ENCODE data around the gene LCN6. TPM values are rescaled to one million over a fixed set of nuclear protein-coding genes. Genes with fewer than 3 reads are reported as not detected.
"Not testable (repeated sequence)": the region's sequence is repeated elsewhere in the genome, so short reads cannot be mapped to it uniquely, and the experiment has no call there.

LCN6 gene
- polyA plus RNA-seq, 3 donors: not detected

- Histone ChIP-seq H3K36me3 (replicated peaks in 1 of 2; ENCODE audit: control insufficient read depth in 1 of 2, insufficient read depth in 2 of 2, low read length in 2 of 2) (no peaks in the 10 kb centered on the region), H3K4me3 (replicated peaks in 1 of 3; ENCODE audit: low read depth in 2 of 3, low read length in 3 of 3) (no peak overlapping the region), H4K20me1 (ENCODE audit: insufficient read depth, low read length) (no peaks in the 10 kb centered on the region), H3K79me2 (ENCODE audit: insufficient read depth, low read length) (no peaks in the 10 kb centered on the region), H3K9me3 (replicated peaks in 1 of 2; ENCODE audit: control insufficient read depth in 1 of 2, insufficient read depth in 1 of 2, low read length in 2 of 2) (no peaks in the 10 kb centered on the region), H3K4me1 (ENCODE audit: control insufficient read depth in 1 of 2, insufficient read depth in 2 of 2, low read length in 2 of 2) (peaks cover 7 to 10% of the 10 kb centered on the region in 2 donors), H3K9ac (ENCODE audit: insufficient read depth, low read length, poor library complexity, severe bottlenecking) (no peak overlapping the region), H3K27ac (ENCODE audit: low read depth in 1 of 2, low read length in 2 of 2) (no peak overlapping the region), H3K4me2 (replicated peaks; ENCODE audit: extremely low read depth, low read length, poor library complexity, severe bottlenecking) (no peak overlapping the region), H2AFZ (ENCODE audit: insufficient read depth, low read depth, low read length, poor library complexity, severe bottlenecking) (no peak overlapping the region), H3K27me3 (ENCODE audit: control insufficient read depth in 2 of 2, insufficient read depth in 2 of 2, low read length in 2 of 2) (no peaks in the 10 kb centered on the region)
- peaks cover 0 to 3% (median 0%) of the 10 kb centered on the region in 3 donors for H3K27me3 Mint-ChIP-seq (ENCODE audit: low read depth in 3 of 3)
- no peaks in the 10 kb centered on the region for H3K36me3 Mint-ChIP-seq
- no peak overlapping the region for H3K4me3 Mint-ChIP-seq
- H3K9me3 Mint-ChIP-seq: no peaks in the 10 kb centered on the region
- DNase-seq: no peak
- no peak overlapping the region for H3K27ac Mint-ChIP-seq
- H3K4me1 Mint-ChIP-seq: peaks cover 8% of the 10 kb centered on the region
- 95% methylated on average over 5 of the region's 10 CpGs for WGBS (ENCODE audit: insufficient coverage)
- intact Hi-C loops (cut with micrococcal nuclease): loop anchor here (5.0 to 10.0 kb wide), 2 partner anchors 246 to 278 kb away; partner anchors contain the start of gene FUT7 (in 1 of the 2)
- TF ChIP-seq CTCF (IDR thresholded peaks at IDR 0.05): no peak
These were observed 38.1 kb upstream of the LCN6 start for GRCh38 chr9:136786451-136786850.

- not testable (repeated sequence) for H3K36me3 ChIP-seq (replicated peaks in 1 of 2; ENCODE audit: control insufficient read depth in 1 of 2, insufficient read depth in 2 of 2, low read length in 2 of 2); H3K4me3 ChIP-seq (replicated peaks in 1 of 3; ENCODE audit: low read depth in 2 of 3, low read length in 3 of 3); H3K4me1 Mint-ChIP-seq; H3K27me3 ChIP-seq (ENCODE audit: control insufficient read depth in 2 of 2, insufficient read depth in 2 of 2, low read length in 2 of 2); H3K27me3 Mint-ChIP-seq (ENCODE audit: low read depth in 3 of 3); H2AFZ ChIP-seq (ENCODE audit: insufficient read depth, low read depth, low read length, poor library complexity, severe bottlenecking); H3K9ac ChIP-seq (ENCODE audit: insufficient read depth, low read length, poor library complexity, severe bottlenecking); H3K79me2 ChIP-seq (ENCODE audit: insufficient read depth, low read length); DNase-seq; H3K36me3 Mint-ChIP-seq; H3K27ac ChIP-seq (ENCODE audit: low read depth in 1 of 2, low read length in 2 of 2); H3K9me3 ChIP-seq (replicated peaks in 1 of 2; ENCODE audit: control insufficient read depth in 1 of 2, insufficient read depth in 1 of 2, low read length in 2 of 2); H3K9me3 Mint-ChIP-seq; H4K20me1 ChIP-seq (ENCODE audit: insufficient read depth, low read length); H3K4me2 ChIP-seq (replicated peaks; ENCODE audit: extremely low read depth, low read length, poor library complexity, severe bottlenecking); H3K4me3 Mint-ChIP-seq; H3K4me1 ChIP-seq (ENCODE audit: control insufficient read depth in 1 of 2, insufficient read depth in 2 of 2, low read length in 2 of 2); H3K27ac Mint-ChIP-seq
- 93% methylated on average over 20 of the region's 23 CpGs for WGBS (ENCODE audit: insufficient coverage)
- intact Hi-C loops (cut with micrococcal nuclease): loop anchor here (5.0 to 10.0 kb wide), 2 partner anchors 247 to 279 kb away; partner anchors contain the start of gene FUT7 (in 1 of the 2)
These were observed 37.4 kb upstream of the LCN6 start for GRCh38 chr9:136785565-136786355.

Measured in CD14-positive monocyte (primary cell).